Activated CD4-positive, alpha-beta T cell treated with anti-CD3 and anti-CD28 coated beads, Interleukin-10, Interleukin-2, amounts not matched to agents 100 ng/mL and 50 ng/mL, durations not matched to agents 16 hours and 8 hours (primary cell): ENCODE data around the gene LMO7.
A peak's percentile ranks its signal among the peaks of the same experiment; 100 is the strongest.
"Not testable (repeated sequence)": the region's sequence is repeated elsewhere in the genome, so short reads cannot be mapped to it uniquely, and the experiment has no call there.

Experiments used
- DNase-seq: peaks from one replicate; pipeline ENCODE4 v3.0.0-alpha.2; 2020

The LMO7 gene

DNA sequence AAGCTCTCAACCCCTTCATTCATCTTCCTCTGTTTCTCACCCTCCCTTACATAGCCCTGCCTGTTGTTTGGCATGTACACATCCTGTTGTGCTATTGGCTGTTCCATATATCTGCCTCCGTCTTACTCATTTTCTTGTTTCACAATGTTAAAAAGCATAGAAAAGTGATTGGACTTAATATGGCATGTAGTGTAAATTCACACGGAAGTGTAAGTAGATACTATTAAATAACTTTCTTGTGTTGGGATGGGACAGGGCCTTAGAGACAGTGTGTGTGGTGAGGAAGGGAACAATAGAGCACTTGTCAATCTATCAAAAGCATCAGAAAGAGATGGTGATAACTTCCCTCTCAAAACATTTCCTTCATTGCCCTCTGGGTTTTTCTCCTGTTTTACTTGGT is 12.3 kb downstream of the LMO7 start:
- DNase-seq = no peak

DNA sequence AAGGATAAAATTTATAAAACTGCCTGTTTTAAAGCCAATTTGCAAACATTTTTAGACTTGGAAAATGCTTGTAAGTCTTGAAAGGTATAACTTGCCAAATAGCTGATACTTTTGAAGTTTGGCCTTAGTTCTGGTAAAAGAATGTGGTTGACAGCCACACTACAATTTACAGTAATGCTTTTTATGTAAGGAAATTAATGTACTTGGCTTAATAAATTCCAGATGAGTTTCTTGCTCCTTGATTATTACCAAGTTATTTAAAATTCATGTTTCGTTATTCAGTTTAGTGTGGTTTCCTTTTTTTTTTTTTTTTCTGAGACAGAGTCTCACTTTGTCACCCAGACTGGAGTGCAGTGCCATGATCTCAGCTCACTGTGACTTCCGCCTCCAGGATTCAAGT is 14.9 kb downstream of the LMO7 start:
- DNase-seq = no peak

DNA sequence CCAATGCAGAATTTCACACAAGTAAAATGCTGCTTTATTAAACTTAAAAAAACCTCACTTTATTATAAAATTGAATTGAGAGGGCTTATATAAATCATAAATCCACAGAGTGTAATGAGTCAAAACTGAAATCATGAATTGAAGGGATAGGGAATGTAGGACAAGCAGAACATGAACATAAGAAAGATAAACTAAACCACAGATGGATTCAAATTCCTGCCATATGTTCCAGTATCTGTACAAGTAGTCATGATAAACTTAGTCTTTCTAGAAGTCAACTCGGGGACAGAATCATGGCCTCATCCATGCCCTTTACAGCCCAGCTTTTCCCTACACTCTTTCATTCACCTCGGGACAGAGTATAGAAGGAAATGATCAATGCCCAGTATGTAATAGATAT is 16.6 kb downstream of the LMO7 start:
- no peak for DNase-seq

DNA sequence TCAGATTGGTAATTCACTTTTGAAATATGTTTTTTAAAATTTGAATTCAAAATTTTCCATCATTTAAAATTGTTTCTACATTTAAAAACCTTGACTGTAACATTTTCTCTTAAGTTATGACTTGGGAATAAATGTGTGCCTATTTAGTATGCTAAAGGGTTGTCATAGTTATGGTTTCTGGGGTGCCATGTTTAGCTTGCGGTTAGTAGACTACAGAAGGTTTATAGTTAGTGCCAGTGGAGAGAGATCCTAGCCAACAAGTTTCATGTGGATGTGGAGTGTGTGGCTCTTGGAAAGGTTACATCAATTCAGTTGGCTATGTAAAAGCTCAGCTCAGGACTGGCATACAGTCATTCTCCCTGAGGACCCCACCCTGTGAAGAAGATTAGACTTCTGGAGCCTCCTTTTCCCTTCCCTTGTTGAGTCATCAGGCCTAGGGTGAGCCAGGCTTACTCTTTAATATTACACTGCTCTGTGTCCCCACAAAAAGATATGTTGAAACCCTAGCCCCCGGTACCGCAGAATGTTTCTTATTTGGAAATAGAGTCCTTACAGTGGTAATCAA is 20.4 kb downstream of the LMO7 start:
- DNase-seq = no peak

DNA sequence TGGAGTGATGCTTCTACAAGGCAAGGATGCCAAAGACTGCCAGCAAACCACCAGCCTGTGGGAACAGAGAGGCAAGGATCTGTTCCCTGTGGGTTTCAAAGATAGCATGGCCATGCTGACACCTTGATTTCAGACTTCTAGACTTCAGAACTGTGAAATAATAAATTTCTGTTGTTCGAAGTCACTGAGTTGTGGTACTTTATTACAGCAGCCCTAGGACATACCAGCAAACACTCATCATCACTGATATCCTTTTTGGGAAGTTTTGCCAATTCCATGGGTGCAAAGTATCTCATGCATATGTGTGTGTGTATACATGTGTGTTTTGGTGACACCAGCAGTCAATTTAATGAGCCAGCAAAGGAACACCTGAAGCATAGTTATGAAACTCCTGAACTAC is 21.0 kb downstream of the LMO7 start:
- no peak for DNase-seq

DNA sequence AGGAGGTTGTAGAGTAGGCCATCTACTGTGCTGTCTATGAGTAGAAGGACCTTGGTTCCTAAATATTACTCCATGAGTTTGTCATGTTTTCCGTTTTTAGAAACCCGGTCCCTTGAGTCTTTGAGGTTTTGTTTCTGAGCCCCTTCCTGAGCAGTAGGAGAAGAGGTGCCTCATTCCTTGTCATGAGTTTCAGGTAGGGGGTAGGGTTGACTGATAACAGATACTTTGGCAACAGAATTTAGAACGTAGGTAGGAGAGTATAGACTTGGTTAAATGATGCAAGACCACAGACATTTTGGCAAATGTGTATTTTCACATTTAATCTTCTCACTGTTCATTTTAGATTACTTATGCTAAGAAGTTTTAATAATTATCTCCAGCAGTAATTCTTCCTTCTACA is 24.6 kb downstream of the LMO7 start:
- DNase-seq = no peak

DNA sequence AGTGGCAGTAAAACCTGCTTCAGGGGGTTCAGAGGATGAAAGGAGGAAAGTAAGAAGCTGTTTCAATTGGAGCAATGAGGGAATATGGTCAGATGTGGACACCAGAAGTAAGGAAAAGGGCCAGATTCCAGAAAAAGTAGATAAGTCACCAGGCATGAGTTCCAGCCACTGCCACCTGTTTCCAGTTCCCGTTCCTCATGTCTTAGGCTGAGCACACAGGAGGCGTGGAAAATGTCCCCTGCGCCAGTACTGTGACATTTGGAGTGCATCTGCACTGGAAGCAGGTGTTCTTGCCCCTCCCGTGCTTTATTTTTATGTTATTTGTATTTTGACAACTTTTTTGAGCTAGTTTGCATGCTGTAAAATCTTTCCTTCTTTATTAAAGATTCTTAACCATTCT is 25.3 kb downstream of the LMO7 start:
- DNase-seq = no peak

DNA sequence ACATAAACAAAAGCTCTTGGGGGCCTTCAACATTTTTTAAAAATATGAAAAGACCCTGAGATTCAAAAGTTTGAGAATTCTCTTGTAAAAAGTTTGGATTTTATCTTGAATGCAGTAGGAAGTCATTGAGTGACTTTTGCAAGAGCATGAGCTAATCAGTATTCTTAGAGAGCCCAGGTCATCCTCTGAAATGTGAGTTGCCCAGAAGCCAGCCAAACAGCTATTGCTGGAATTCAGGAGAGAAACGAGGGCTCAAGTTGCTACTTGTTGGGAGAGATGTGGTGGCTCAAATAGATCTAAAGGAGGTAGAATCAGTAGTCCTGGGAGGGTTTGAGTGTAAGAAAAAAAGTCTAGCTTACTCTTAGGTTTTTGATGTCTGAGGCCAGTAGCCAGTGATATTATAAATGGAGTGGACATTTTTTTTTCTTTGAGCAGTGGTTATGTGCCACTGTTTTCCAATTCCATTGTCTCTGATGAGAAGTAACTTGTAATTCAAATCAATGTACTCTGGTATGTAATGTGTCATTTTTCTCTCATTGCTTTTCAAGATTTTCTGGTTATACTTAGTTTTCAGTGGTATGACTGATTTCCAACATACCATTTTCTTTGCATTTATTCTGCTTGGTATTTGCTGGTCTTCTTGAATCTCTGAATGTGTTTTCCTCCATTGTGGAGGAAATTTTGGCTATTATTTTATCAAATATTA is 30.7 kb downstream of the LMO7 start:
- no peak for DNase-seq

DNA sequence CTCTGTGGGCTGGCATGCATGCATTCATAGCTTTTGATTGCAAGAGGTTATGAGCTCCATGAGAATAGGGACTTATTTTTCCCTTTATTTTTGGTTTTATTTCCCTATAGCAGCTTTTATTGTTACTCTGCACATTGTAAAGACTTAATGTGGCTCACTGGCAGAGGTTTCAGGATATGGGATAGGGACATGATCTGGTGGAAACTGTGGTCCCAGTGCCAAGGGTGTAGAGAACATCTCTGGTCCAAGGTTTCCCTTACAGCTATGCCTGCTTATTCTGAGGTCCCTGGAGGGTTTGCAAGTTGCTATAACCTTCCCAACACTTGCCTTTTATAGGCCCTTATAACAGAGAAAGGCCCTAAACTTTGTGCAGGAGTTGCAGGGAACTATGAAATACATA is 33.6 kb downstream of the LMO7 start:
- DNase-seq = no peak

DNA sequence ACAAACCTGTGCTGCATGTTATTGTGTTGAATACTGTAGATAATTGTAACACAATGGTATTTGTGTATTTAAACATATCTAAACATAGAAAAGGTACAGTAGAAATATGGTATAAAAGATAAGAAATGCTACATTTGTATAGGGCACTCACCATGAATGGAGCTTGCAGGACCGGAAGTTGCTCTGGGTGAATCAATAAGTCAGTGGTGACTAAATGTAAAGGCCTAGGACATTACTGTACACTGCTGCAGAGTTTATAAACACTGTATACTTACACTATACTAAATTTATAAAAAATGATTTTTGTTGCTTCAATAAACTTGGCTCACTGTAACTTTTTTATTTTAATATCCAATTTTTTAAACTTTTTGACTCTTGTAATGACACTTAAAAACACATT is 34.4 kb downstream of the LMO7 start:
- no peak for DNase-seq

DNA sequence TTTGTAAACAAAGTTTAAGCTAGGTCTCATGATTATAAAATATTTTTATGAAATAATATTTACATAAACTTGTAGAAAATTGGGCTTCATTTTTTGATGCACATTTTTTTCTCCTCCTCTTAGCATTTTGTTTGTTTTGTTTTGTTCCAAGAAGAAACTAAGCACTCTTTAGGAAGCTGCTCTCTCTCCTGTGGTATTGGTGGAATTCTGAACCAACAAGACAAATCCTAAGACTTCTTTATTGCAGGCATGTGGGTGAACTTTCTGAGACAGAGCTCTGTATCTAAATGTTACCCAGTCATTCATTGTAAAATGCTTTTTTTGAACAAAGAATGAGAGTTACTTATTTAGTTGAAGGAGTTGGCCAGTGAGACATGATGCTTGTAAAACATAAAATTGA is 39.3 kb downstream of the LMO7 start:
- no peak for DNase-seq

DNA sequence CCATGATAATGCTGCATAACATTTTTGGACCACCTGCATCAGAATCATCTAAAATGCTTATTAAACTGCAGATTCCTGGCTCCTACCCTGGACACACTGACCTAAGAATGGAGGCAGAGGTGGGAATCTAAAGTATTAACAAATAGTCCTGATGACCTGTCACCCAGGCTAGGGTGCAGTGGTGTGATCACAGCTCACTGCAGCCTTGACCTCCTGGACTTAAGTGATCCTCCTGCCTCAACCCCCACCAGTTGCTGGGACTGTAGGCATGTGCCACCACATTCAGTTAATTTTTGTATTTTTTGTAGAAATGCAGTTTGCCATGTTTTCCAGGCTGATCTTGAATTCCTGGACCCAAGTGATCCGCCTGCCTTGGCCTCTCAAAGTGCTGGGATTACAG is 43.3 kb downstream of the LMO7 start:
- no peak for DNase-seq

DNA sequence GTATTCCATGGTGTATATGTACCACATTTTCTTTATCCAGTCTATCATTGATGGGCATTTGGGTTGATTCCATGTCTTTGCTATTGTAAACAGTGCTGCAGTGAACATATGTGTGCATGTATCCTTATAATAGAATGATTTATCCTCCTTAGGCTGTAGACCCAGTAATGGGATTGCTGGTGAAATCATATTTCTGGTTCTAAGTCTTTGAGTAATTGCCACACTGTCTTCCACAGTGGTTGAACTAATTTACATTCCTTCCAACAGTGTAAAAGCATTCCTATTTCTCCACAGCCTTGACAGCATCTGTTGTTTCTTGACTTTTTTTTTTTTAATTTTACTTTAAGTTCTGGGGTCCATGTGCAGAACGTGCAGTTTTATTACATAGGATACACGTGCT is 44.1 kb downstream of the LMO7 start:
- not testable (repeated sequence) for DNase-seq

DNA sequence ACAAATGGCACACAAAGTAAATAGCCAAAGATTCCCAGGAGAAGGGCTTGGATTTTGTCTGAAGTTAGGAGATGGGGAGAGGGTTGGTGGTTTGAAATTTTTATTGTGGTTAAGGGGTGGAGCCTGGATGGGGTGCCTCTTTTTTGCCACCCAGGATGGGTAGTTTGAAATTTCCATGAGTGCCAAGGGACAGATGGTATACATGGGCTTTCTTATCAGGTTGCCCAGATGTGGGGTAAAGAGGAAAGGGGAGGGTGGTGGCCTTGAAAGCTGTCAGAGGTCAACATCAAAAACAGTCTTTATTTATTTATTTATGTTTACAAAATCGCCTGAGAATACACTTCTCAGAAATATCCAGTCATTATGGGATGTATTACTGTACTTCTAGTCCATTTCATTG is 46.2 kb downstream of the LMO7 start:
- DNase-seq = no peak

DNA sequence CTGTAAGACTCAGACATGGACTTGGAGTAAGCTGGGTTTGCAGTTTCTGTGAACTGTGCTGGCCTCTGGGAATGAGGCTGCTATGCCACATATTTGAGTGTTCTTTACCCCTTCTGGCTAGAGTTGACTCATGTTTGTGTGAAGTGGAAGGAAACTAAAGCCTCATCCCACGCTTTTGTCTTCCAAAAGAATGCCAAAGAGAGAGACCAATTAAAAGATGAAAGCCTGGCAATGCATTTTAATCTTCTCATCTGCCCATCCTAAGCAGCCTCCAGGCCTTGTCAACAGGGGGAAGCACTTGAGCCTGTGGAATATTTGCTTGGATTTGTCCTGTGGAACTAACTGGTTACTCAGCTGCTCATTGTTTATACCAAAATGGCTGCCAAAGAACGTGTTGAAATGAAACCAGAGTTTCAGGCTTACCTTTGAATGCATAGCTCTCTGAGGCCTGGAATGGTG is 49.1 kb downstream of the LMO7 start:
- peak; percentile 41 for DNase-seq

DNA sequence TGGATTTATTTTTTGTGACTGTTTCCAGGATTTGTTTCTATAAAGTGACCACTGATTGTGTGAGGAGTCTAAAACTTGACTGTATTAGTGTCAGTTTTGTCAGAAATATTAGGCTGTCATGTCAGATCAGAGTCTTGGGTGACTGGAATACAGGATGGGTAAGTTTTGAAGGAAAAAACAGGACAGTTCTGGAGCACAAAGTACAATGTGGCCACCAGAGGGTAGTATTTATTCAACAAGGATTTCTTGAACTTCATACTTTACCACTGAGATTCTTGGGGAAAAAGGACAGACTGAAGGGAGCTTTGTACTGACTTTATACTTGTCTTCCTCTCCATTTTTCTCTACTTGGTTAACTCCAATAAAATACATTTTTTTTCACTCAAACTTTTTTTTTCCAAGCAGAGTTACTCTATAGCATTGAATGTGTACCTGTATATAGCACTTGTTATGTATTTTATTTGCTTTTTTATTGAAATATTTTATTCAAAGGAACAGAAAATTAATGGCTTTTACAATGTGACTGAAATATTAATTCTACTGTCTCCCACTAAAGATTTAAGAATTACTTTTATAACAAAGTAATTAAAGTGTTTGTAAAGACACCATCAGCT is 51.1 kb downstream of the LMO7 start:
- no peak for DNase-seq

DNA sequence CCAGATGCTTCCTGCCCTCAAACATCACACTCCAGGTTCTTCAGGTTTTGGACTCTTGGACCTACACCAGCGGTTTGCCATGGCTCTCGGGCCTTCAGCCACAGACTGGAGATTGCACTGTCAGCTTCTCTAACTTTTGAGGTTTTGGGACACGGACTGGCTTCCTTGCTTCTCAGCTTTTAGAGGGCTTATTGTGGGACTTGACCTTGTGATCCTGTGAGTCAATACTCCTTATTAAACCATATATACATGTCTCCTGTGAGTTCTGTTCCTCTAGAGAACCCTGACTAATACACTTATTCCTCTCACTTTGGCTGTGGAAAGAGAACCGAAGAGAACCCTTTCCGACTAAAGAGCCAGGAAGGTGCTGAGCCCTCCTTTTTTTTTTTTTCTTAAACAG is 53.6 kb downstream of the LMO7 start:
- DNase-seq = no peak

DNA sequence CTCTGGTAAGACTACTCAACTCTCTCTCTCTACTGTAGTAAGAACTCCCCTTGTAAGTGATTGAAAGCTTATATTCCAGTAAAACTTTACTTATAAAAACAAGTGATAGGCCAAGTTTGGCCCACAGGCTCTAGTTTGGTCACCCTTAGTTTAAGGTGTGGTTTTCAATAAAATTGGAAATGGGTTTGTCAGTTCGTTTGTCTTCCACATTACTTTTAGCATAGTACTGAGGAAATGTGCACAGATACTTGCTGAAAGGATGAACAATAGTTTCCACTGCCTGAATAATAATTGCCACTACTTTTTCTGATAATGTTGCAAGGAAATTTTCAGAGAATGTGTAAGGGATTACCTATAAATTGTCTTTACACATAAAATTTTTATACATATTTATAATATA is 54.5 kb downstream of the LMO7 start:
- DNase-seq = no peak

DNA sequence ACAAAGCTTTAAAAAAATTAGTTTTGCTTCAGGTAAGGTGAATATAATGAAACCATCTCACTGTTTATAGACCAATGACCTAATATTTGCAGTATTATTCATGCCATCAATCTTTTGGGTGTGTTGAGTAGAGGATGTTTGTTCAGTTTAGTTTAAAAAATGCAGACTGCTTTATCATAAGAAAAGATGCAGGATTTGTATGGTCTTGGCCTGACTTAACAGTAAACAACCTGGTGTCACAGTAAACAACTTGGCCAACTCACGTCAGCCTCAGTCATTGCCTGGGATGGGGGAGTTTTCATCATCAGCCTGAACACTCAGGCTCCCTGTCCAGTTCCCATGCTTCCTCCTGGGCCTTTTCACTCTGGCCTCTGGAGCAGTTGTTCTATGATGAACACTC is 55.1 kb downstream of the LMO7 start:
- DNase-seq = no peak

DNA sequence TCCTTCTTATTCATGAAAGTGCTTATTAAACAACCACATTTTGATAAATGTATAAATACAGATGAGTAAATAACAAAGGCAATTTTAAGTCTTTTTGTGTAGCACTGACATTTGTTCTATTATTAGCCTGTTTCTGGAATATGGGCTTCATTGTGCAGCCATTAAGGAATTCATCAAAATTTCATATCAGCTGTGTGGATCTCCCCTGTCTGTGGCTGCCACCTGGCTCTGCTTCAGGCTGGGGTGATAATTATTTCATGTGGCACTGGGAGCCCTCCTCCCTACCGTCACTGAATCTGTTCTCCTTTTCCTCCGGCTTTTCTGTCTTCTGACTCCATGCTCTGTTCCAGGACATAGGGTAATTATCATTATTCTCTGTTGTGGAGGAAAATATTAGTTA is 57.1 kb downstream of the LMO7 start:
- DNase-seq = no peak

DNA sequence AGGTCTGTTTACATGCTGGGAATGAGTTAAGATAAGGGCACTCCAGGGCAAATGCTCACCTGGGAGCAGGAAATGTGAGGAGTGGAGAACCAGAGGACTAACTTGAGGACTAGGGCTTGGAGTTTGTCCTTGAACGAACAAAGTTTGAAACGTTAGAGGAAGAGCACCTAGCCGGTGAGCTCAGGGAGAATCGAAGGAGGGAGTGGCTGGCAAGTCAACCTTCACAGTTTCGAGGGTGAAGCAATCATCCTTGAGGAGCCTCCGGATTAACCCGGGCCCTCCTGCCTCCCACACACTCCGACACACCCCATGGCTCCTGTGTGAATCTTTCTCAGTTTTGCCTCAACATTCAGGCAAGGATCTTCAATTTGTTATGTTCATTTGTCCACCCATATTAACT is 58.6 kb downstream of the LMO7 start:
- no peak for DNase-seq

DNA sequence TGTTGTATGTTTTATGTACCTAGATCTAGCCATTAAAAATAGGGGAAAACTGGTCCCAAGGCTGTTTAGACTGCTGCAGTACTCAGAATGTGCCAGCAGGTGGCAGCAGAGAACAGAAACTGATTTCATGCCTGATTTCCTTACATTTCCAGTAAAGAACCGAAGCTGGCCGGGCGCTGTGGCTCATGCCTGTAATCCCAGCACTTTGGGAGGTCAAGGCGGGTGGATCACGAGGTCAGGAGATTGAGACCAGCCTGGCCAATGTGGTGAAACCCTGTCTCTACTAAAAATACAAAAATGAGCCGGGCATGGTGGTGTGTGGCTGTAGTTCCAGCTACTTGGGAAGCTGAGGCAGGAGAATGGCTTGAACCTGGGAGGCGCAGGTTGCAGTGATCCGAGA is 59.8 kb downstream of the LMO7 start:
- peak; percentile 70 for DNase-seq

DNA sequence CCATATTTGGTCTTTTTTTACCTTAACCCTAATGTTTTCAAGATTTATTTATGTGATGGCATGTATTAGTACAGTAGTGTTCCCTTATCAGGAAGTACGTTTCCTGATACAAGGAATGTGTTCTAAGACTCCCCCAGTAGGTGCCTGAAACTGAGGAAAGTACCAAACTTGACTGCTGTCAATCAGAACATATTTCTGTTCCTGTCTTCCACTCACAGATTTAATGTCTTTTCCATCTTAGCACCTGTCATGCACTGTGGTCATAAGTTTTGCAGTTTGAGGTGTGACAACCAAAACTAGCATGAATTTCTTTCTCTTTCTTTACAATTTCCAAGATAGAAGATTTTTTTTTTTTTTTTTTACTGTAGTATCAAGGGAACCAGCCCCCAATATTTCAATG is 62.9 kb downstream of the LMO7 start:
- no peak for DNase-seq

DNA sequence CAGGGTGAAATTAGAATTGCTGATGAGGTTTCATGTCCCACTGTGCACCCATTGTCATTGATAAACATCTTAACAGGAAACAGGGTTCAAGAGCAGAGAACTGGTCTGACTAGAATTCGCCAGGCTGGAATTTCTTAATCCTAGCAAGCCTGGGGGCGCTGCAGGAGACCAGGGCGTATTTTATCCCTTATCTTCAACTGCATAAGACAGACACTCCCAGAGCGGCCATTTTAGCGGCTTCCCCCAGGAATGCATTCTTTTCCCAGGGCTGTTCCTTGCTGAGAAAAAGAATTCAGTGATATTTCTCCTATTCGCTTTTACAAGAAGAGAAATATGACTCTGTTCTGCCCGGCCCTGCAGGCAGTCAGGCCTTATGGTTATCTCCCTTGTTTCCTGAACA is 63.6 kb downstream of the LMO7 start:
- not testable (repeated sequence) for DNase-seq

DNA sequence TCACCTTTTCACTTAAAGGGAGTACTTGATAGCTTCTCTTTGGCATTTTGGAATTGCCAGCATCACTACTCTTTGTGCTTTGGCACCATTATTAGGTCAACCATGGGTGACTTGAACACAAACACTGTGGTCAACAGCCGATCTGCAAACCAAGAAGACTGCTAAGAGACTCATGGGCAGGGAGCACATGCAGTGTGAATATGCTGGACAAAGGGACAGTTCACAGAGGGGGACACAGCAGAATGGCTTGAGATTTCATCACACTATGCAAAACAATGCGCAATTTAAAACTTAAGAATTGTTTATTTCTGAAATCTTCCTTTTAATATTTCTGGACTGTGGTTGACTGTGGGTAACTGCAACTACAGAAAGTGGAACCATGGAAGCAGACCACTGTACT is 64.4 kb downstream of the LMO7 start:
- no peak for DNase-seq
